ENCODE measurements around the gene NPAS3.

NPAS3 gene

DNA sequence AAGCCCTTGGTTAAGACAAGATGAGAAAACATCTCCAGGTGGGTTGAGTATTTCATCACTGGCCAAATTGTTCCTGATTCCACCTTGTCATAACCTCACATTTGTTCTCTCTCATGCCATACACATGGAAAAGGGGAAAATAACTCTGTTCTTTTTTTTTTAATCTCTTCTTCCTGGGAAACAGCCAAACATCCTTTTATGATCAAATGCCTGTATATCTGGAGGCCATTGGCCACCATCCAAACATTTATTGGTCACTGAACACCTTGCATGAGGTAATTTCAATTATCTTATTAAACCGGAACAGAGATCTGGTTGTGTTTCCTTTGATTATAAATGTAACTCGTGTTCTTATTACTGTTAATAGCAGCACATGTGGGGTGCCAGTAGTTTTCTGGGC is 469.6 kb downstream of the NPAS3 start:
- Histone ChIP-seq H3K27me3 (ENCODE audit: insufficient read depth, low read length) (no peaks in the 10 kb centered on the region), H3K9me3 (ENCODE audit: insufficient read depth, low read depth, low read length) (peaks cover 60% of the 10 kb centered on the region), H3K4me1 (ENCODE audit: insufficient read depth, low read length) (no peaks in the 10 kb centered on the region), H3K9ac (ENCODE audit: low read depth, low read length) (no peak overlapping the region), H3K27ac (ENCODE audit: low read depth, low read length) (no peak overlapping the region), H3K4me3 (ENCODE audit: low read length) (no peak overlapping the region), H3K36me3 (ENCODE audit: insufficient read depth, low read length) (no peaks in the 10 kb centered on the region)
- WGBS = 97% methylated on average over 2 of the region's 2 CpGs

DNA sequence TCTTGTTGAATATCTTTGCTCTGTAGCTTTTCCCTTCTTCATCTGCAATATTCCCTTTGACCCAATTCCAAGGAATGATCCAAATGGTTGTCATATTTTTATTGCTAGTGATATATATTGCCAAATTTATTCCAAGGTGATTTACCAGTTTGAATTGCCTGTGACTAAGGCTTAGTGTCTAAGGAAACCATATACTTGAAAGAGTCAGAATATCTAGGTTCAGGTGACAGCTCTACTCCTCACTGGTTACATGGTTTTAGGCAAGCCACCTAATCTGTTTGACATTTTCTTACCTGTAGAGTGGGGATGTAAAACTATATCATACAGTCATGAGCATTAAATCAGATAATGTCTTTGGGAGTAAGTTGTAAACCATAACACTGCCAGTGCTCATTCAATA is 473.8 kb downstream of the NPAS3 start:
- H3K36me3 ChIP-seq (ENCODE audit: insufficient read depth, low read length) = no peaks in the 10 kb centered on the region

GRCh38 chr14:33413381-33413780 is 474.7 kb downstream of the NPAS3 start:
- 88% methylated on average over 5 of the region's 5 CpGs for WGBS

More for the DNA sequence above, 473.8 kb downstream of the NPAS3 start:
- Histone ChIP-seq H3K9me3 (ENCODE audit: insufficient read depth, low read depth, low read length) (peaks cover 19% of the 10 kb centered on the region), H3K27ac (ENCODE audit: low read depth, low read length) (no peak overlapping the region), H3K4me1 (ENCODE audit: insufficient read depth, low read length) (peaks cover 10% of the 10 kb centered on the region; the same call in 1 of the 2 replicates), H3K4me3 (ENCODE audit: low read length) (no peak overlapping the region), H3K9ac (ENCODE audit: low read depth, low read length) (no peak overlapping the region), H3K27me3 (ENCODE audit: insufficient read depth, low read length) (no peaks in the 10 kb centered on the region)

DNA sequence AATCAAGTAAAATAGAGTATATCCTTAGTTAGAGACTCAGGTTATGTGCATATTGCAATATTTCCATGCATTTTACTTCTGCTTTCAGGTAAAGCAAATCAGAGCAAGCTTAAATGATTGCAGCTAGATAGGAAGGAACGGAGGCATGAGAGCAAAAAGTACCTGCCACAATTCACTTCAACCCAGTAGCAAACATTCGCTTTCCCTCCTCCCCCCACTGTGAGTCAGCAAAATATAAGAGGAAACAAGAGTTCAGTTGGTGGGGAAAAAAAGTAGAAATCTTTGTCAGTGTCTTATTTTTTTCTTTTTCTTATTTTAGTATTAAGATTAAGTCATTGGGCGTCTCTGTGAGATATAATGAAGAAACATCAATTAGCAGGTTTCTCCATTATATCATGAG is 475.4 kb downstream of the NPAS3 start:
- Histone ChIP-seq H3K36me3 (ENCODE audit: insufficient read depth, low read length) (no peaks in the 10 kb centered on the region), H3K4me1 (ENCODE audit: insufficient read depth, low read length) (peaks cover 10% of the 10 kb centered on the region; the same call in 1 of the 2 replicates), H3K9me3 (ENCODE audit: insufficient read depth, low read depth, low read length) (0 out of 2 replicates have a peak, but pooled peaks cover 4% of the 10 kb centered on the region), H3K4me3 (ENCODE audit: low read length) (no peak overlapping the region), H3K27ac (ENCODE audit: low read depth, low read length) (no peak overlapping the region), H3K9ac (ENCODE audit: low read depth, low read length) (no peak overlapping the region), H3K27me3 (ENCODE audit: insufficient read depth, low read length) (no peaks in the 10 kb centered on the region)
- WGBS = no CpG with 5 or more reads among the region's 3 CpGs

More at GRCh38 chr14:33413381-33413780, 474.7 kb downstream of the NPAS3 start:
- no peaks in the 10 kb centered on the region for H3K27me3 ChIP-seq (ENCODE audit: insufficient read depth, low read length)
- H3K36me3 ChIP-seq (ENCODE audit: insufficient read depth, low read length) = no peaks in the 10 kb centered on the region
- no peak overlapping the region for H3K27ac ChIP-seq (ENCODE audit: low read depth, low read length)
- H3K4me3 ChIP-seq (ENCODE audit: low read length) = no peak overlapping the region
- 0 out of 2 replicates have a peak, but pooled peaks cover 10% of the 10 kb centered on the region for H3K9me3 ChIP-seq (ENCODE audit: insufficient read depth, low read depth, low read length)
- no peak overlapping the region for H3K9ac ChIP-seq (ENCODE audit: low read depth, low read length)
- peaks cover 10% of the 10 kb centered on the region; the same call in 1 of the 2 replicates for H3K4me1 ChIP-seq (ENCODE audit: insufficient read depth, low read length)

GRCh38 chr14:33420051-33420627 is 481.5 kb downstream of the NPAS3 start:
- Histone ChIP-seq H3K4me1 (ENCODE audit: insufficient read depth, low read length) (no peaks in the 10 kb centered on the region; the same call in 1 of the 2 replicates), H3K36me3 (ENCODE audit: insufficient read depth, low read length) (no peaks in the 10 kb centered on the region), H3K27me3 (ENCODE audit: insufficient read depth, low read length) (no peaks in the 10 kb centered on the region), H3K9ac (ENCODE audit: low read depth, low read length) (no peak overlapping the region), H3K9me3 (ENCODE audit: insufficient read depth, low read depth, low read length) (no peaks in the 10 kb centered on the region), H3K4me3 (ENCODE audit: low read length) (no peak overlapping the region), H3K27ac (ENCODE audit: low read depth, low read length) (no peak overlapping the region)
- WGBS = 100% methylated on average over 1 of the region's 1 CpG

DNA sequence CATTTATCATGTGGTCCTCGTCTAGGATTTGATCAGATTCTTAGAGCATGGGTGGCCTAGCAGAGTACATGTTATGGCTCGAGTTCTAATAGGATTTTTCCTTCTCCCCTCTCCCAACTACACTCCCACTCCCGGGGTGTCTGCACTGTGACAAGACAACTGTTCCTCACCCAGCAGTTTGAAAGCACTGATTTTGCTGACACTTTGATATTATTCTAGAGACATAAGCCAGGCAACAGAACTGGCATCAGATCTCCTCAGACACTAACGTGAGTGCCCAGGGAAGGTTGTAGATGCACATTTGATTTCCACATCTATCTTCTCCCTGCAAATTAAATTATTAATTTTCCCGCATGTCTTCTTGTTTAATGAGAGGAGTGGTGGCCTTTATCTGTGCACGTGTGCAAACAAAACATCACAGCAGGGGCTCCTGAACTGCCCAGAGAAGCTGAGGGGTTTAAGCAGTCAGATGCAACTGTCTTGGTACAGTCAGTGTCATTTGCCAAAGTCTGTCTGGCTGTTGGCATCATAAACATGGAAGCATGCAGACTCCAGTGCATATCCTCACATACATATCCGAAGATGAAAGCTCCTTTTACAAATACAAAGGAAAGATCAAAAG is 491.8 kb downstream of the NPAS3 start:
- no peaks in the 10 kb centered on the region; the same call in 1 of the 2 replicates for H3K4me1 ChIP-seq (ENCODE audit: insufficient read depth, low read length)
- no peaks in the 10 kb centered on the region for H3K36me3 ChIP-seq (ENCODE audit: insufficient read depth, low read length)
- H3K27me3 ChIP-seq (ENCODE audit: insufficient read depth, low read length) = no peaks in the 10 kb centered on the region
- H3K9me3 ChIP-seq (ENCODE audit: insufficient read depth, low read depth, low read length) = no peaks in the 10 kb centered on the region
- no peak overlapping the region for H3K4me3 ChIP-seq (ENCODE audit: low read length)
- WGBS = 79% methylated on average over 6 of the region's 7 CpGs
- H3K9ac ChIP-seq (ENCODE audit: low read depth, low read length) = no peak overlapping the region
- H3K27ac ChIP-seq (ENCODE audit: low read depth, low read length) = no peak overlapping the region

GRCh38 chr14:33432407-33433023 is 493.8 kb downstream of the NPAS3 start:
- 85% methylated on average over 2 of the region's 3 CpGs for WGBS
- H3K27ac ChIP-seq (ENCODE audit: low read depth, low read length) = no peak overlapping the region
- no peaks in the 10 kb centered on the region for H3K9me3 ChIP-seq (ENCODE audit: insufficient read depth, low read depth, low read length)

DNA sequence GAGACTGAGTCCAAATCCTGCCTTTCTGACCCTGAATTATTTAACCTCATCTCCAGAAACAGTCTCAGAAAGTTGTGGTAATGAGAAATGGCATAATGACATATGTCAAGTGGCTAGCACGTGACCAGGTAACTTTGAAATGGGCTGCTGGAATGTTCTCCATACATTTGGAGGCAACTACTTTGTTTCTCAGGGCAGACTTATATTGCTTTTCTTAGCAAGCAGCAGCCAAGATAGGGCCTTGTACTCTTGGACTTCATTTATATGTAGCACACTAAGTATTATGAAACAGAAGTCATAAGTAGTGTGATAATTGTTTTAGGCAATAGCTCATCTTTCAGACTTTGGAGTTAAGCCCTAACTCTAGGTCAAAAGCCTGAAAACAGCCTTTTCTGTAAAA is 494.7 kb downstream of the NPAS3 start:
- no peak overlapping the region for H3K27ac ChIP-seq (ENCODE audit: low read depth, low read length)
- no peaks in the 10 kb centered on the region for H3K9me3 ChIP-seq (ENCODE audit: insufficient read depth, low read depth, low read length)
- H3K27me3 ChIP-seq (ENCODE audit: insufficient read depth, low read length) = no peaks in the 10 kb centered on the region
- no peak overlapping the region for H3K4me3 ChIP-seq (ENCODE audit: low read length)
- 97% methylated on average over 1 of the region's 1 CpG for WGBS
- peaks cover 3% of the 10 kb centered on the region; the same call in 1 of the 2 replicates for H3K4me1 ChIP-seq (ENCODE audit: insufficient read depth, low read length)
- no peaks in the 10 kb centered on the region for H3K36me3 ChIP-seq (ENCODE audit: insufficient read depth, low read length)
- H3K9ac ChIP-seq (ENCODE audit: low read depth, low read length) = no peak overlapping the region

More at GRCh38 chr14:33432407-33433023, 493.8 kb downstream of the NPAS3 start:
- H3K4me1 ChIP-seq (ENCODE audit: insufficient read depth, low read length) = peaks cover 3% of the 10 kb centered on the region; the same call in 1 of the 2 replicates
- no peak overlapping the region for H3K4me3 ChIP-seq (ENCODE audit: low read length)
- no peaks in the 10 kb centered on the region for H3K36me3 ChIP-seq (ENCODE audit: insufficient read depth, low read length)
- H3K9ac ChIP-seq (ENCODE audit: low read depth, low read length) = no peak overlapping the region
- H3K27me3 ChIP-seq (ENCODE audit: insufficient read depth, low read length) = no peaks in the 10 kb centered on the region

DNA sequence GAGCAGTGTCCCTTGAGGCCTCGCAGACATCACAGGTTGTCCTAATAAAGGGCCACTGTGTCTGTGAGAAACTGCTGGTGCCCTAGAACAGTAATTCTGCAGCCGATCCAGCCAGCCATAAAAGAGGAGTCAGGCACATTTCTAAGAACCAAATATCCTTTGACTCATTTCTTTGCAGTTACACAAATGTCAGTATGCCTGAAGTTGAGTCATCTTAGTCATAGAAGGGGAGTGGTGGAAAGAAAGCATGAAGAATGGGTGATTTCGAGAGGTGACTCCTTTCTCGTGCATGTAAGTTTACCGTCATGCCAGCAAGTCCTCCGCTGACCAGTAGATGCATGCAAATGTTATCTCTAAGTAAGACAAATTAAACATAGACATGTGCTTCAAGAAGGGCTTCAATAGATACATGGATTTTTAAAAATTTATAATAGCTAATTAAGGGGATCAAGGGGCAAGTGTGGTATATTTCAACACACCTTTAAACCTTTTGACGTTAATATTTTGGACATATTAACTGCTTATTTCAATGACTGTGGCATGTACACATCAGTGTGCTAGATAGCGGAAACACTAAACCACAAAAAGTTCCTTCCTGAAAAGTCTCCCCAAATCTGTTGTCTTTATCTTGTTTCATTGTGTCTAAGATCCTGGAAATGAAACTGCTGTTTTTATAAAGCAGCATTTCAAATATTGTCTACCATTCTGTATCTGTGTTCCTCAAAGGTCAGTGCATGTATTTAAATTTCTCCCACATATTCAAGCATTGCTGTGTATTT is 497.4 kb downstream of the NPAS3 start:
- WGBS = 93% methylated on average over 8 of the region's 8 CpGs
- H3K9me3 ChIP-seq (ENCODE audit: insufficient read depth, low read depth, low read length) = no peaks in the 10 kb centered on the region
- no peak overlapping the region for H3K4me3 ChIP-seq (ENCODE audit: low read length)
- H3K27ac ChIP-seq (ENCODE audit: low read depth, low read length) = no peak overlapping the region
- no peaks in the 10 kb centered on the region for H3K27me3 ChIP-seq (ENCODE audit: insufficient read depth, low read length)
- peaks cover 3% of the 10 kb centered on the region; the same call in 1 of the 2 replicates for H3K4me1 ChIP-seq (ENCODE audit: insufficient read depth, low read length)
- no peak overlapping the region for H3K9ac ChIP-seq (ENCODE audit: low read depth, low read length)
- H3K36me3 ChIP-seq (ENCODE audit: insufficient read depth, low read length) = no peaks in the 10 kb centered on the region

DNA sequence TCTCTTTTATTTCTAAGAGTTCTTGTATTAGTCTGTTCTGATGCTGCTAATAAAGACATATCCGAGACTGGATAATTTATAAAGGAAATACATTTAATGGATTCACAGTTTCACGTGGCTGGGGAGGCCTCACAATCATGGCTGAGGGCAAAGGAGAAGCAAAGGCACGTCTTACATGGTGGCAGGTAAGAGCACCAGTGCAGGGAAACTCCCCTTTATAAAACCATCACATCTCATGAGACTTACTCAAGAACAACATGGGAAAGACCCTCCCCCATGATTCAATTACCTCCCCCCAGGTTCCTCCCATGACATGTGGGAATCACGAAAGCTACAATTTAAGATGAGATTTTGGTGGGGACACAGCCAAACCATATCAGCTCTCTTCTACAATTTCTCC is 503.0 kb downstream of the NPAS3 start:
- WGBS = 94% methylated on average over 4 of the region's 4 CpGs
- no peaks in the 10 kb centered on the region for H3K4me1 ChIP-seq (ENCODE audit: insufficient read depth, low read length)
- no peaks in the 10 kb centered on the region for H3K36me3 ChIP-seq (ENCODE audit: insufficient read depth, low read length)
- H3K9me3 ChIP-seq (ENCODE audit: insufficient read depth, low read depth, low read length) = 0 out of 2 replicates have a peak, but pooled peaks cover 7% of the 10 kb centered on the region
- no peaks in the 10 kb centered on the region for H3K27me3 ChIP-seq (ENCODE audit: insufficient read depth, low read length)
- no peak overlapping the region for H3K27ac ChIP-seq (ENCODE audit: low read depth, low read length)
- no peak overlapping the region for H3K9ac ChIP-seq (ENCODE audit: low read depth, low read length)
- no peak overlapping the region for H3K4me3 ChIP-seq (ENCODE audit: low read length)

GRCh38 chr14:33444136-33444535 is 505.5 kb downstream of the NPAS3 start:
- 0 out of 2 replicates have a peak, but pooled peaks cover 7% of the 10 kb centered on the region for H3K9me3 ChIP-seq (ENCODE audit: insufficient read depth, low read depth, low read length)
- WGBS = 63% methylated on average over 3 of the region's 3 CpGs
- H3K27me3 ChIP-seq (ENCODE audit: insufficient read depth, low read length) = no peaks in the 10 kb centered on the region
- H3K4me3 ChIP-seq (ENCODE audit: low read length) = no peak overlapping the region
- no peak overlapping the region for H3K9ac ChIP-seq (ENCODE audit: low read depth, low read length)
- H3K4me1 ChIP-seq (ENCODE audit: insufficient read depth, low read length) = no peaks in the 10 kb centered on the region
- H3K27ac ChIP-seq (ENCODE audit: low read depth, low read length) = no peak overlapping the region
- H3K36me3 ChIP-seq (ENCODE audit: insufficient read depth, low read length) = no peaks in the 10 kb centered on the region

Data from HUES64 (cell line).